Endothelial cell of umbilical vein (primary cell): ENCODE results near the gene TTLL11. TPM values are rescaled to one million over a fixed set of nuclear protein-coding genes. Genes with fewer than 3 reads are reported as not detected.

Experiments
- BruUV-seq: library from RNA; stranded (reverse); fragments of 400-500 nt; replicated peaks from 2 replicates; lab custom pipeline; 2021; lab: Mats Ljungman, UMichigan
- CTCF ChIA-PET: fragments of 300-600, 350-600 bp; sonication (Branson Sonifier 250); formaldehyde crosslinking; loops from one replicate; lab custom pipeline; 2021; ENCODE audit warnings: antibody characterized with exemption, inconsistent platforms; lab: Charles Lee
- POLR2A ChIA-PET: fragments of 300-600, 350-600 bp; sonication (Branson Sonifier 250); formaldehyde crosslinking; loops from one replicate; lab custom pipeline; 2021; ENCODE audit warnings: antibody characterized with exemption, inconsistent platforms; lab: Charles Lee
- DNase-seq: peaks from one replicate; pipeline ENCODE4 v3.0.0-alpha.2; 2011; ENCODE audit warnings: low read depth, low spot score
- FAIRE-seq: peaks from 2 replicates; lab custom pipeline; 2011; peaks lifted over from hg19 to GRCh38; lab: Jason Lieb, UNC
- H2AFZ ChIP-seq: 2 replicates; pipeline ENCODE4 v1.6.0; 2012; ENCODE audit warnings: low read depth, low read length, control low read depth, inconsistent platforms
- H3K27ac ChIP-seq: 2 replicates; pipeline ENCODE4 v1.5.1; 2011; ENCODE audit warnings: low read depth, mild to moderate bottlenecking, control low read depth, low read length, moderate library complexity; ENCODE audit not compliant: insufficient read depth
- H3K27me3 ChIP-seq, 2 experiments: 2 replicates each; pipeline versions ENCODE4 v1.6.0 to v1.6.1; 2011; ENCODE audit warnings: low read length in 2 of 2, mixed read lengths in 1 of 2; ENCODE audit not compliant: control insufficient read depth in 2 of 2, insufficient read depth in 2 of 2
- H3K36me3 ChIP-seq, 2 experiments: 2 replicates in 1 of 2; 3 replicates in 1 of 2; pipeline ENCODE4 v1.5.1; 2011; ENCODE audit warnings: low read length in 2 of 2, mild to moderate bottlenecking in 1 of 2, moderate library complexity in 1 of 2; ENCODE audit not compliant: control insufficient read depth in 2 of 2, insufficient read depth in 2 of 2; ENCODE audit errors: extremely low read depth in 1 of 2
- H3K4me1 ChIP-seq: 3 replicates; pipeline ENCODE4 v1.5.1; 2011; ENCODE audit warnings: mild to moderate bottlenecking, low read length; ENCODE audit not compliant: control insufficient read depth, insufficient read depth; ENCODE audit errors: extremely low read depth
- H3K4me2 ChIP-seq: 2 replicates; pipeline ENCODE4 v1.6.1; 2011; ENCODE audit warnings: low read length, control low read depth, mixed read lengths; ENCODE audit not compliant: insufficient read depth
- H3K4me3 ChIP-seq, 3 experiments: fragments of 200-600 bp in 1 of 3; sonication (generic), shearing (Covaris generic) in 1 of 3; replicated peaks in 1 of 3; 2 replicates each; pipeline ENCODE4 v1.5.1; 2011 to 2016; ENCODE audit warnings: control low read depth in 3 of 3, low read length in 3 of 3, mild to moderate bottlenecking in 2 of 3, inconsistent platforms in 1 of 3, low read depth in 1 of 3, moderate library complexity in 1 of 3; ENCODE audit not compliant: insufficient read depth in 1 of 3
- H3K79me2 ChIP-seq: 2 replicates; pipeline ENCODE4 v1.6.0; 2012; ENCODE audit warnings: low read length, inconsistent platforms; ENCODE audit not compliant: control insufficient read depth, insufficient read depth
- H3K9ac ChIP-seq: replicated peaks from 2 replicates; pipeline ENCODE3; 2011; ENCODE audit warnings: low read length, control low read depth; ENCODE audit not compliant: insufficient read depth; ENCODE audit errors: extremely low read depth
- H3K9me1 ChIP-seq: replicated peaks from 3 replicates; pipeline ENCODE4 v1.6.0; 2011; ENCODE audit warnings: mild to moderate bottlenecking, low read length; ENCODE audit not compliant: control insufficient read depth, insufficient read depth; ENCODE audit errors: extremely low read depth
- H3K9me3 ChIP-seq: replicated peaks from 2 replicates; pipeline ENCODE4 v1.5.1; 2012; ENCODE audit warnings: low read length, inconsistent platforms; ENCODE audit not compliant: control insufficient read depth, insufficient read depth
- H4K20me1 ChIP-seq: replicated peaks from 2 replicates; pipeline ENCODE3; 2011; ENCODE audit warnings: mild to moderate bottlenecking, low read length; ENCODE audit not compliant: control insufficient read depth, insufficient read depth; ENCODE audit errors: extremely low read depth
- EZH2 ChIP-seq: IDR thresholded peaks from 2 replicates; pipeline ENCODE4 v1.6.1; 2012; ENCODE audit warnings: borderline replicate concordance, low read depth, mild to moderate bottlenecking, moderate library complexity, low read length, inconsistent platforms; ENCODE audit not compliant: severe bottlenecking
- FOS ChIP-seq: IDR thresholded peaks from 2 replicates; pipeline ENCODE4 v1.6.1; 2011; ENCODE audit warnings: mild to moderate bottlenecking, low read length, moderate library complexity, borderline replicate concordance; ENCODE audit not compliant: insufficient read depth
- GATA2 ChIP-seq: IDR thresholded peaks from 2 replicates; pipeline ENCODE4 v1.7.0; 2011; ENCODE audit warnings: low read depth, mild to moderate bottlenecking, moderate library complexity, mixed read lengths, low read length; ENCODE audit not compliant: insufficient read length, insufficient read depth
- JUN ChIP-seq: IDR thresholded peaks from 2 replicates; pipeline ENCODE4 v1.6.1; 2011; ENCODE audit warnings: borderline replicate concordance, low read depth; ENCODE audit not compliant: insufficient read length, insufficient read depth
- MAX ChIP-seq: IDR thresholded peaks from 2 replicates; pipeline ENCODE4 v1.6.1; 2011; ENCODE audit not compliant: insufficient read depth, insufficient read length
- MYC ChIP-seq: IDR thresholded peaks from one replicate; pipeline ENCODE4 v1.6.1; 2011; ENCODE audit warnings: mild to moderate bottlenecking, low read depth, low read length
- POLR2A ChIP-seq: IDR thresholded peaks from 2 replicates; pipeline ENCODE4 v1.6.1; 2012; ENCODE audit warnings: low read depth, mild to moderate bottlenecking, control low read depth, low read length
- POLR2AphosphoS5 ChIP-seq: IDR thresholded peaks from 2 replicates; pipeline ENCODE4 v1.6.1; 2012; ENCODE audit warnings: low read depth, mild to moderate bottlenecking, control low read depth, low read length, moderate library complexity; ENCODE audit not compliant: insufficient read depth
- dilution Hi-C: fragments of 300-500 bp; cut with MboI; formaldehyde crosslinking; loops from one replicate; pipeline ENCODE4 v1.15.0; 2019; ENCODE audit warnings: low sequenced_read_pairs; ENCODE audit not compliant: extremely low pct_ligation_motif_present
- intact Hi-C: fragments of 100-400 bp; cut with micrococcal nuclease; formaldehyde crosslinking; loops from one replicate; pipeline ENCODE4 v1.10.0; 2022
- polyA plus RNA-seq, 4 experiments: library from polyadenylated mRNA; depleted of rRNA in 3 of 4; stranded (reverse) in 3 of 4; unstranded in 1 of 4; fragments of >200 nt; gene quantifications; 2 replicates each; pipeline versions ENCODE4 v1.2.1 to v1.2.3, GENCODE V29; 2011 to 2012; ENCODE audit warnings: missing spikeins in 1 of 4
- total RNA-seq: library from RNA; stranded (reverse); gene quantifications from 2 replicates; pipeline ENCODE4 v1.2.3, GENCODE V29; 2021
- TF ChIP-seq, protein P1 (sequence below), 2 donors: IDR thresholded peaks; 1 replicate in 1 of 2; 2 replicates in 1 of 2; pipeline ENCODE4 v1.5.1; 2011; ENCODE audit warnings: low read length in 2 of 2, mild to moderate bottlenecking in 2 of 2, moderate library complexity in 2 of 2, control low read depth in 1 of 2, inconsistent platforms in 1 of 2, low read depth in 1 of 2; ENCODE audit not compliant: insufficient read depth in 1 of 2; ENCODE audit errors: extremely low read depth in 1 of 2

TTLL11 gene
- total and polyA plus RNA-seq, 2 donors (not counting 3 experiments of a cell fraction or from before 2014, with no cell fraction given) = 4.9 to 5.1 TPM

DNA sequence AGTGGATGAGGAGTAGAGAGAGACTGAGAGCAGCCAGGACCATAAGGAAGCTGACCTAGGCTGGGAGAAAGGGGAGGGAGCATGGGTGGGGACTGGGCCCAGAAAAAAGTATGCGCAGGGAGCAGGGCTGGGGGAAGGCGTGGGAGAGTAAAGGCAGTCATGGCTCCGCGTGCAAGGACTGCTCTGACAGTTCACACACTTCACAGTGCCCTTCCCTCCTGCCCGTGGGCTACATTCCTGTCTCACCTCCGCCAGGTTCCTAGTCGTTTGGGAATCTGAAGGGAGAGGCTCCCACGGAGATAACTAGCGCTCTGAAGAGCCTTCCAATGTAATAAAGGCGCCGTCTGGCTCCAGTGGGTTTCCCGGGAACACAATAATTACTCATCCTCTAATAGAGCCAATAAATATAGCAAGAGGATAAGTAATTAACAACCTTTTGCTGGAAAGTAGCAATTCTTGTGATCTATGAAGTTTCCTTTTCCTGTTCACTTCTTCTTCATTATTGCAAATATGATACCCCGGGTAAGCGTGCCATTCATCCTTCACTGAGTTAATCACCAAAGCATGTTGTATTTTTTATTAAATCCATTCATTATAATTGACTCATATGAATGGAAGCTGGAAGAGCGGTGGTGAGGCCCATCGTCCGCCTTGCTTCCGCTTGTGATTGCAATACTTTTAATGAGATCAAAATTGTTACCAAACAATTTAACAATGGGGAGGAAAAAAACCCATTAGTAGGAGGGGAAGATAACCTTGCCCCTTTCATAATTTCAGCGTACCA lies 39.3 kb downstream of the TTLL11 start:
- intact Hi-C loops = no loop called here
- BruUV-seq = no TSS peak
- H3K9ac ChIP-seq = no peak overlapping the region
- H3K27ac ChIP-seq = no peak overlapping the region
- no peaks in the 10 kb centered on the region for H3K4me1 ChIP-seq
- CTCF ChIA-PET = interaction anchor here (1.1 kb wide), 1 partner anchor 20 kb away, joined by 3 read pairs; no protein-coding TSS in a partner anchor
- no peak overlapping the region for H3K4me3 ChIP-seq
- FAIRE-seq (no peak), DNase-seq (no peak)
- no peak overlapping the region for H3K4me2 ChIP-seq
- H4K20me1 ChIP-seq = peaks cover 3% of the 10 kb centered on the region
- H3K9me3 ChIP-seq = no peaks in the 10 kb centered on the region
- H3K36me3 ChIP-seq = no peaks in the 10 kb centered on the region
- no peaks in the 10 kb centered on the region for H3K9me1 ChIP-seq
- dilution Hi-C loops = no loop called here
- H2AFZ ChIP-seq = no peak overlapping the region
- H3K79me2 ChIP-seq = no peaks in the 10 kb centered on the region
- no peaks in the 10 kb centered on the region for H3K27me3 ChIP-seq
- POLR2A ChIA-PET = no interaction called here
- TF ChIP-seq FOS = no peak
- TF ChIP-seq, protein P1, sequence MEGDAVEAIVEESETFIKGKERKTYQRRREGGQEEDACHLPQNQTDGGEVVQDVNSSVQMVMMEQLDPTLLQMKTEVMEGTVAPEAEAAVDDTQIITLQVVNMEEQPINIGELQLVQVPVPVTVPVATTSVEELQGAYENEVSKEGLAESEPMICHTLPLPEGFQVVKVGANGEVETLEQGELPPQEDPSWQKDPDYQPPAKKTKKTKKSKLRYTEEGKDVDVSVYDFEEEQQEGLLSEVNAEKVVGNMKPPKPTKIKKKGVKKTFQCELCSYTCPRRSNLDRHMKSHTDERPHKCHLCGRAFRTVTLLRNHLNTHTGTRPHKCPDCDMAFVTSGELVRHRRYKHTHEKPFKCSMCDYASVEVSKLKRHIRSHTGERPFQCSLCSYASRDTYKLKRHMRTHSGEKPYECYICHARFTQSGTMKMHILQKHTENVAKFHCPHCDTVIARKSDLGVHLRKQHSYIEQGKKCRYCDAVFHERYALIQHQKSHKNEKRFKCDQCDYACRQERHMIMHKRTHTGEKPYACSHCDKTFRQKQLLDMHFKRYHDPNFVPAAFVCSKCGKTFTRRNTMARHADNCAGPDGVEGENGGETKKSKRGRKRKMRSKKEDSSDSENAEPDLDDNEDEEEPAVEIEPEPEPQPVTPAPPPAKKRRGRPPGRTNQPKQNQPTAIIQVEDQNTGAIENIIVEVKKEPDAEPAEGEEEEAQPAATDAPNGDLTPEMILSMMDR (IDR thresholded peaks at IDR 0.05; ENCODE audit: extremely low read depth in 1 of 2, insufficient read depth in 1 of 2, low read depth in 1 of 2, low read length in 2 of 2) = no peak
- no peak for TF ChIP-seq MAX
- no peak for TF ChIP-seq EZH2
- TF ChIP-seq MYC = no peak
- no peak for TF ChIP-seq JUN
- TF ChIP-seq POLR2A = no peak
- no peak for TF ChIP-seq GATA2
- no peak for TF ChIP-seq POLR2AphosphoS5
